HG02642 (cell line): ENCODE results near the gene SLC24A4.

Source experiments
- ATAC-seq: cut with Tn5 transposase; IDR thresholded peaks from one replicate; pipeline ENCODE4 v1.9.1; 2021; ENCODE audit warnings: mild to moderate bottlenecking; ENCODE audit not compliant: unreplicated experiment, poor library complexity

Gene SLC24A4

DNA sequence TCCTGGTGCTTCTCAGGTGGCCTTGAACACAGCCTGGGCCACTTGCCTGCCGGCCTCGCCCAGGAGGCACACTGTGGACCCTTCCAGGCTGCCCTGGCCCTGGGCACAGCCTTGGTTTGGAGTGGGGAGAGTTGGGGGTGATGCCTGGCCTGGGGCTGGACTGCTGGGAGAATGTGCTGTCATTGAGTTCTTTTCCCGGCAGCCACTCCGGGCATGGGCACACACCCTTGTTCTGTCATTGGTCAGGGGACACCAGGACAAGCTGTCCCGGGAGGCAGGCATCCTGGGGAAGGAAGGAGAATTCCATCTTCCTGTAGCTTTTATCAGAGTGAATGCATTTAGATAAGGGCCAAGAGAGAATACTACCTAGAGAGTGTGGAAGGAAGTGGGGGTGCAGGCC, 128.8 kb downstream of the SLC24A4 start:
- no peak for ATAC-seq

GRCh38 chr14:92452471-92452870, 129.5 kb downstream of the SLC24A4 start:
- no peak for ATAC-seq

GRCh38 chr14:92453691-92454090, 130.7 kb downstream of the SLC24A4 start:
- ATAC-seq: no peak

DNA sequence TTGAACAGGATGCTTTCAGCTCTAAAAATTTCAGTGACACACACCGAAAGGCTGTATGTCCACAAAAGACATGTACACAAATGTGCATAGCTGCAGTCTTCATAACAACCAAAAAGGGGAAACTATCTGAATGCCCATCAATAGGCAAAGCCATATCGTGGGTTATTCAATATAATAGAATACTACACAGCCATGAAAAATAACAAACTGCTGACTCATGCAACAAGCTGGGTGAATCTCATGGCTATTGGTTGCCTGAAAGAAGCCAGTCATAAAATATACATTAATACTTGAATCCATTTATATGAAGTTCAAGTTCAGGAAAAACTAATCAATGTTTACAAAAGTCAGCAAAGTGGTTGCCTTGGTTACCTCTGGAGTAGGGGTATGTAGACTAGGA, 132.3 kb downstream of the SLC24A4 start:
- ATAC-seq: no peak

GRCh38 chr14:92456215-92457015, 133.4 kb downstream of the SLC24A4 start:
- ATAC-seq: no peak

DNA sequence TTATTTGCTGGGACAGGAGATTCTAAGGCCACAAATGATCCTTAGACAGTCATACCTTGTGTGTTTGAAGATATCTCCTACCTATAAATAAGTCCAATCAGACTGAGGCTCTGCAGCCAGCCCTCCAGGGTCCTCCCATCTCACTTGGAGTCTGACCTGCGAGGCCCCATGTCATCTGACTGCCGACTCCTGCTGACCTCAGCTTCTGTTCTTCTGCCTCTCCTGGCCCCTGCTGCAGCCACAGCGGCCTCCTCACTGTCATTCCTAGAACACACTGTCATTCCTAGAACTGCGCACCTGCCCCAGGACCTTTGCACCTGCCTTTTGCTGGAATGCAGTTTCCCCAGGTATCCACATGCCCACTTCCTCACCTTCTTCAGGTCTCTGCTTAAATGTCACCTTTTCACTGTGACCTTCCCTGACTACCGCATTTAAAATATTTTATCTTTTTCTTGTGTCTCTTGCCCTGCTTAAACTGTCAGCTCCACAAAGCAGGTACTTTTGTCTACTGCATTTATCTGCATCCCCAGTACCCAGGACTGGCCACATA, 134.1 kb downstream of the SLC24A4 start:
- ATAC-seq: no peak

- ATAC-seq: no peak
Measured at GRCh38 chr14:92458136-92459029, 135.4 kb downstream of the SLC24A4 start.

- no peak for ATAC-seq
Measured at GRCh38 chr14:92459030-92459949, 136.3 kb downstream of the SLC24A4 start.

GRCh38 chr14:92459950-92460421, 137.0 kb downstream of the SLC24A4 start:
- no peak for ATAC-seq

- no peak for ATAC-seq
Measured at GRCh38 chr14:92460541-92460915, 137.6 kb downstream of the SLC24A4 start.

DNA sequence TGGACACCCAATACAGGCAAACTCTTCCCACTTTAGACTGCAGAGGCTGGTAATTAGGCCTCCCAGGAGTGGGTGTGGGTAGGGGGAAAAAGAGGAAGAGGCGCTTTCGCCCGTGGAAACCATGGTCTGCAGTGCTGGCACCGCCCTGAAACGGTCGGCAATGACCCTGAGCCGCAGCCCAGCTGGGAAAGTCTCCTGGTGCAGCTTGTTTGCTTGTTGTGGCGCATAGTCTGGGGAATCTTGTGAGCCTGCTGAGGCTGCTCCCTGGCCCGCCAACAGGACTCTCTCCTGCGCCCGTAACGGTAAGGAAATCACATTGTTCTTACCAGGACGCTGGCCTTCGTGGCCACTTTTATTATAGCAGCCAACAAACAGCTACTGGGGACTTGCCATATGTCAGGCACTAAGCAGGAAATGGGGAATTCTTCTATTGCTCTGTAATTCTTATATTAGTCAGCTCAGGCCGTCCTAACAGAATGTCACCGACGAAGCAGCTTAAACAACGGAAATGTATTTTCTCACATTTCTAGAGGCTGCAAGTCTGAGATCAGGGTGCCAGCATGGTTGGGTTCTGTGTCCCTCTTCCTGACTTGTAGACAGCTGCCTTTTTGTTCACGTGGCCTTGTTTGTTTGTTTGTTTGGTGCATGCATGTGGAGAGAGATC, 138.1 kb downstream of the SLC24A4 start:
- ATAC-seq: peak; percentile 62

- ATAC-seq: no peak
Measured at GRCh38 chr14:92461891-92462290, 138.9 kb downstream of the SLC24A4 start.

- no peak for ATAC-seq
Measured at GRCh38 chr14:92462568-92462967, 139.6 kb downstream of the SLC24A4 start.

GRCh38 chr14:92463141-92463540, 140.2 kb downstream of the SLC24A4 start:
- no peak for ATAC-seq

DNA sequence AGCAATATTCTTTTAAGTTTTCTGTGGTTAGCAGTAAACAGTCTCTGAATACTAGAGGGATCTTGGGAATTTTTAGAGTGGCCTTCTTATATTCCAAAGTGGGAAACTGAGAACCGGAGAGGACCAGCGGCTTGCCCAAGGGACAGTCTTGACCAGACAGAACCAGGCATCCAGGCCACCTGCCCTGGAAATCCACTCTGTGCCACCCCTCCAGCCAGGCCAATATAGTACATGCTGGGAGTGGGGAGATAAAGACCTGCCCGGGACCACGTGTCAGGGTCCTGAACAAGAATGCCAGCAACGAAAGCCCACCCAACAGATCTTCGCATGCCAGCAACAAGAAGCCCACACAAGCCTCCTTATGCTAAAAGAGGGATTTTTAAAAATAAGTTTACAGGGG, 141.2 kb downstream of the SLC24A4 start:
- ATAC-seq: no peak

DNA sequence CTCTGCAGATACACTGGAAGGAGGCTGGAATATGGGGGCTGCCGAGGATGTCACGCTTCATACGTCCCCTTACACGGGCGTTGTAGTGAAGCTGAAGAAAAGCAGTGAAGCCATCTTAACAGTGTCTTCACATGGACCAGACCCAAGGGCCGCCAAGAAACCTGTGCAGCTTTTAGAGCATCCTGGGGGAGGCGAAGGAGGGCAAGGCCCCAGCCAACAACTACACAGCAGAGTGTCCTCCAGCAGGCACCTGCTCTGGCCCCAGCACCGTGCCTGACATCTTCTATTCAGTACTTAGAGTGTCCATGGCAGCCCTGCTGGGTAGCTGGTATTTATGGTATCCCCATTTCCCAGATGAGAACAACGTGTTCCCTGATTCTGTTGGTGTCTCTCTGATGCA, 141.8 kb downstream of the SLC24A4 start:
- no peak for ATAC-seq

- ATAC-seq: no peak
Measured at GRCh38 chr14:92465353-92466055, 142.5 kb downstream of the SLC24A4 start.

DNA sequence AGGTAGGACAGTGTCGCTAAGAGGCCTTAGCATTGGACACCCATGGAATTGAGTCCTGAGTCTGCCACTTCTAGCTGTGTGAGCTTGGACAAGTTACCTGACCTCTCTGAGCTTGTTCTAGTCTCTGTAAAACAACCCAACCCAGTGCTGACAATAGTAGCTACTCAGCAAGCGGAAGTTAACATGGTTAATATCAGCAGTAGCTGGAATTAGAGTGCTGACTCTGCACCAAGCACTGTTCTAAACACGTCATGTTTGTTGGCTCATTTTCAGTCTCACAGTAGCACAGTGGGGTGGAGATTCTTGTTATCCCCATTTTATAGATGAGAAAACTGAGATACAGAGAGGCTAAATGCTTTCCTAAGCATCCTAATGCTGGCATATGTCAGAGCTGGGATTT, 143.1 kb downstream of the SLC24A4 start:
- ATAC-seq: no peak

GRCh38 chr14:92469515-92469914, 146.6 kb downstream of the SLC24A4 start:
- ATAC-seq: no peak
